Left lung (tissue), 10 donors: ENCODE measurements around the gene SLC25A48. TPM values are rescaled to one million over a fixed set of nuclear protein-coding genes. Genes with fewer than 3 reads are reported as not detected.

Experiments used
- ATAC-seq: fragments of 200-7000 bp; cut with Tn5 transposase; one replicate; pipeline ENCODE4 v1.9.1; 2020; ENCODE audit warnings: moderate library complexity
- DNase-seq, 4 donors: peaks; one replicate each; pipeline ENCODE4 v3.0.0-alpha.2; 2013 to 2020
- H3K27ac ChIP-seq, 2 donors: fragments of 200-600 bp; sonication (generic) in 1 of 2; one replicate each; pipeline versions ENCODE4 v1.5.0 to v1.8.0; 2020 to 2021
- H3K27me3 ChIP-seq, 2 donors: fragments of 200-600 bp; sonication (generic) in 1 of 2; one replicate each; pipeline versions ENCODE4 v1.5.0 to v1.8.0; 2020 to 2021
- H3K36me3 ChIP-seq, 2 donors: fragments of 200-600 bp; sonication (generic) in 1 of 2; one replicate each; pipeline versions ENCODE4 v1.5.0 to v1.8.0; 2020 to 2021
- H3K4me1 ChIP-seq, 2 donors: fragments of 200-600 bp; one replicate each; pipeline ENCODE4 v1.8.0; 2021
- H3K4me3 ChIP-seq, 2 donors: fragments of 200-600 bp; sonication (generic) in 1 of 2; one replicate each; pipeline versions ENCODE4 v1.5.0 to v1.8.0; 2020 to 2021; ENCODE audit warnings: mild to moderate bottlenecking in 1 of 2
- H3K9me3 ChIP-seq, 2 donors: fragments of 200-600 bp; sonication (generic) in 1 of 2; one replicate each; pipeline versions ENCODE4 v1.5.0 to v1.8.0; 2020 to 2021
- CTCF ChIP-seq, 2 donors: fragments of 200-600 bp; sonication (generic) in 1 of 2; IDR thresholded peaks; one replicate each; pipeline versions ENCODE4 v1.5.0 to v1.8.0; 2021; ENCODE audit warnings: antibody characterized with exemption in 2 of 2
- intact Hi-C, 2 donors: fragments of 100-400 bp; cut with DNase I; formaldehyde crosslinking; loops; one replicate each; pipeline versions ENCODE4 v1.11.2 to v1.14.2; 2022
- polyA plus RNA-seq, 6 donors: library from polyadenylated mRNA; unstranded; fragments of 120-200 nt; gene quantifications; one replicate each; pipeline ENCODE4 v1.2.1, GENCODE V29; 2013; ENCODE audit not compliant: insufficient read length in 6 of 6
- total RNA-seq, 2 donors: library from RNA; stranded (reverse); fragmentation: NEBNext Ultra II Directional; extraction: Animal tissue kit (Norgen Biotek cat#: 25700); gene quantifications; one replicate each; pipeline ENCODE4 v1.2.1, GENCODE V29; 2021
- donor health status: DM: no; HTN: yes; CAD: no.
- donor health status: DM: no; HTN: no; CAD: no.

The SLC25A48 gene
- total and polyA plus RNA-seq, 8 donors: 0.64 to 1.7 (median 1.0) TPM; not detected in 1

DNA sequence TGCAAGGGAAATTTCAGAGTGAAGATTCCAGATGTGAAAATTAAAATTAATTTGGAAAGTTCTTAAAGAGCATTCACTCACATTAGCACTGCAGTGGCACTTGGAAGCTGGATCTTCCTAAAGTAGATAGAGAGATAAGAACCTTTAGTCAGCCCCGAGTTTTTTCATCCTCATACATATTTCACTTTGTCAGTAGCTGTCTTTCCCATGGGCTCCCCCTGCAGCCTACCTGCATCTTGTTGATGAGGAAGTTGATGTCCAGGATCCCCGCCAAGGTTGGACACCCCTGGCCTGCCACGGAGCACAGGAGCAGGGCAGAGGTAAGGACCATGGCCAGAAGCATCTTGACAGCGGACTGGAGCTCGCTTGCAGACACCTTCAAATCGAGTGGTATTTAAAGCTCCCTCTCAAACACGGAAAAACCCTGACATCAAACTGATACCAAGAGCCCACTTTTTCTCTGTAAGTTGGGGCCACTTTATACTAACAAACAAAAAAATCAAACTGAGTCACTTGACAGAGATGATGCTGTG, 61.1 kb downstream of the SLC25A48 start, which contains the start of gene IL9:
IL9 (minus strand) TSS at position 368 of the 533 bp plus-strand sequence; CDS start at position 343, 25 bp downstream.
- intact Hi-C loops: no loop called here
- no peak for TF ChIP-seq CTCF (IDR thresholded peaks at IDR 0.05)
- H3K27me3 ChIP-seq: peaks cover 5 to 60% of the 10 kb centered on the region in 2 donors
- H3K4me3 ChIP-seq: no peak within 1 kb of the TSS
- no peaks in the 10 kb centered on the region for H3K4me1 ChIP-seq
- H3K9me3 ChIP-seq: no peaks in the 10 kb centered on the region
- ATAC-seq: no peak
- no peak for DNase-seq
- no peak within 1 kb of the TSS for H3K27ac ChIP-seq
- H3K36me3 ChIP-seq: no peaks in the 10 kb centered on the region

DNA sequence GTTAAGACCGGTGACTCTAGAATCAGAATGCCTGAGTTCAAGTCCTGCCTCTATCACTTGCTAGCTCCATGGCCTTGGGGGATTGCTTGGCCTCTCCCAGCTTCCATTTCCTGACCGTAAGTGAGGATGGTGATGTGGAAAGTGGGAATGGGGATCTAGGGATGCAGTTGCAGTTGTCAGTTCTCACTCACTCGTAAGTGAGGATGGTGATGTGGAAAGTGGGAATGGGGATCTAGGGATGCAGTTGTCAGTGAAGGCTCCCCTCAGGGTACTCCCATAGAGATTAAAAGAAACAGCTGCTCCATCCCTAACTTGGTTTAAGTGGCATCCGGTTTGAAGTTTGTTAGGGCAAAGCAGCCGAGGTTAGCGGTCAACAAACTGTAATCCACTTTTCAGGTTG, 64.2 kb downstream of the SLC25A48 start:
- no peaks in the 10 kb centered on the region for H3K4me1 ChIP-seq
- no peak for TF ChIP-seq CTCF (IDR thresholded peaks at IDR 0.05)
- no peak overlapping the region for H3K27ac ChIP-seq
- no peak for DNase-seq
- peaks cover 5 to 66% of the 10 kb centered on the region in 2 donors for H3K27me3 ChIP-seq
- H3K4me3 ChIP-seq: no peak overlapping the region
- H3K9me3 ChIP-seq: no peaks in the 10 kb centered on the region
- intact Hi-C loops: no loop called here
- no peaks in the 10 kb centered on the region for H3K36me3 ChIP-seq
- ATAC-seq: no peak

GRCh38 chr5:135900276-135900675, 65.8 kb downstream of the SLC25A48 start:
- Histone ChIP-seq H3K4me1 (no peaks in the 10 kb centered on the region), H3K4me3 (no peak overlapping the region), H3K27ac (no peak overlapping the region), H3K9me3 (no peaks in the 10 kb centered on the region), H3K36me3 (no peaks in the 10 kb centered on the region), H3K27me3 (peaks cover 8 to 50% of the 10 kb centered on the region in 2 donors)
- ATAC-seq (no peak), DNase-seq (no peak)
- intact Hi-C loops: no loop called here
- TF ChIP-seq CTCF (IDR thresholded peaks at IDR 0.05): no peak

- no peak overlapping the region for H3K4me3 ChIP-seq
- no peak for TF ChIP-seq CTCF (IDR thresholded peaks at IDR 0.05)
- no peaks in the 10 kb centered on the region for H3K36me3 ChIP-seq
- peaks cover 4 to 38% of the 10 kb centered on the region in 2 donors for H3K27me3 ChIP-seq
- no peak overlapping the region for H3K27ac ChIP-seq
- H3K9me3 ChIP-seq: no peaks in the 10 kb centered on the region
- ATAC-seq (no peak), DNase-seq (no peak)
- intact Hi-C loops: no loop called here
- H3K4me1 ChIP-seq: no peaks in the 10 kb centered on the region
These were observed 67.2 kb downstream of the SLC25A48 start for GRCh38 chr5:135901633-135902032.

GRCh38 chr5:135905144-135905543, 70.7 kb downstream of the SLC25A48 start:
- intact Hi-C loops: no loop called here
- no peak for ATAC-seq
- H3K4me1 ChIP-seq: no peaks in the 10 kb centered on the region

More at GRCh38 chr5:135905144-135905543, 70.7 kb downstream of the SLC25A48 start:
- peaks cover 4 to 36% of the 10 kb centered on the region in 2 donors for H3K27me3 ChIP-seq
- no peak overlapping the region for H3K27ac ChIP-seq
- no peak for DNase-seq
- TF ChIP-seq CTCF (IDR thresholded peaks at IDR 0.05): no peak
- no peaks in the 10 kb centered on the region for H3K36me3 ChIP-seq
- no peak overlapping the region for H3K4me3 ChIP-seq
- no peaks in the 10 kb centered on the region for H3K9me3 ChIP-seq
